HCT116 (cell line): ENCODE results near the gene COL4A3. TPM values are rescaled to one million over a fixed set of nuclear protein-coding genes. Genes with fewer than 3 reads are reported as not detected.

Experiments
- ATAC-seq: fragments of 200-7000 bp; cut with Tn5 transposase; 2 replicates; pipeline ENCODE4 v1.9.1; 2020; ENCODE audit warnings: mild to moderate bottlenecking, moderate library complexity
- BruUV-seq: library from RNA; stranded (reverse); fragments of 400-500 nt; replicated peaks from 2 replicates; lab custom pipeline; 2021; lab: Mats Ljungman, UMichigan
- CTCF ChIA-PET: fragments of 300-600 bp; sonication (Branson Sonifier 250); formaldehyde crosslinking; loops from one replicate; lab custom pipeline; 2021; ENCODE audit warnings: antibody characterized with exemption; lab: Charles Lee
- POLR2A ChIA-PET: fragments of 300-600, 350-600 bp; sonication (Branson Sonifier 250); formaldehyde crosslinking; loops from one replicate; lab custom pipeline; 2021; ENCODE audit warnings: antibody characterized with exemption; lab: Charles Lee
- RAD21 ChIA-PET, 2 experiments: fragments of 300-600 bp; sonication (Branson Sonifier 250); formaldehyde crosslinking; loops; one replicate each; lab custom pipeline; 2023; ENCODE audit warnings: low total read pairs in 2 of 2; ENCODE audit not compliant: uncharacterized antibody in 2 of 2, unreplicated experiment in 2 of 2, low non-redundant PET in 1 of 2; lab: Charles Lee
- DNase-seq: peaks from one replicate; pipeline ENCODE4 v3.0.0-alpha.2; 2010; ENCODE audit warnings: low read depth, low spot score
- H2AFZ ChIP-seq: fragments of 200-600 bp; shearing (Covaris generic), sonication (generic); 2 replicates; pipeline ENCODE4 v1.6.1; 2017; ENCODE audit warnings: low read depth, mixed run types, mixed read lengths, antibody characterized with exemption, low read length; ENCODE audit not compliant: poor library complexity, severe bottlenecking
- H3K27ac ChIP-seq: 2 replicates; pipeline ENCODE4 v1.5.1; 2012; ENCODE audit warnings: low read depth, low read length
- H3K27me3 ChIP-seq: fragments of 200-600 bp; sonication (generic); 2 replicates; pipeline ENCODE4 v1.6.1; 2016; ENCODE audit warnings: mixed run types, low read length, mixed read lengths; ENCODE audit not compliant: insufficient read depth
- H3K36me3 ChIP-seq, 2 experiments: fragments of 200-500 bp in 1 of 2; fragments of 200-600 bp in 1 of 2; sonication (Bioruptor generic) in 1 of 2; sonication (generic) in 1 of 2; 2 replicates each; pipeline versions ENCODE4 v1.5.1 to v1.6.1; 2014 to 2016; ENCODE audit warnings: low read length in 2 of 2, inconsistent platforms in 1 of 2, mixed read lengths in 1 of 2, mixed run types in 1 of 2; ENCODE audit not compliant: insufficient read depth in 2 of 2, control insufficient read depth in 1 of 2
- H3K4me1 ChIP-seq, 2 experiments: fragments of 200-600 bp in 1 of 2; sonication (generic) in 1 of 2; 2 replicates each; pipeline versions ENCODE4 v1.5.1 to v1.6.1; 2012 to 2017; ENCODE audit warnings: low read length in 2 of 2, inconsistent platforms in 1 of 2, mild to moderate bottlenecking in 1 of 2, mixed read lengths in 1 of 2, mixed run types in 1 of 2, moderate library complexity in 1 of 2; ENCODE audit not compliant: insufficient read depth in 2 of 2, control insufficient read depth in 1 of 2
- H3K4me2 ChIP-seq: fragments of 200-600 bp; sonication (generic); 2 replicates; pipeline ENCODE4 v1.6.1; 2017; ENCODE audit warnings: mixed run types, low read length, mixed read lengths
- H3K4me3 ChIP-seq, 2 experiments: fragments of 200-600 bp in 1 of 2; sonication (generic) in 1 of 2; replicated peaks in 1 of 2; 2 replicates each; pipeline ENCODE4 v1.5.1; 2011 to 2016; ENCODE audit warnings: low read length in 2 of 2, control low read depth in 1 of 2, low read depth in 1 of 2, mild to moderate bottlenecking in 1 of 2, mixed read lengths in 1 of 2, mixed run types in 1 of 2
- H3K79me2 ChIP-seq: fragments of 200-600 bp; sonication (generic); 2 replicates; pipeline ENCODE4 v1.6.1; 2017; ENCODE audit warnings: mild to moderate bottlenecking, mixed run types, low read length, moderate library complexity, mixed read lengths; ENCODE audit not compliant: insufficient read depth
- H3K9ac ChIP-seq: fragments of 200-600 bp; sonication (generic); 2 replicates; pipeline ENCODE4 v1.6.1; 2016; ENCODE audit warnings: low read length, mixed read lengths
- H3K9me2 ChIP-seq: fragments of 200-600 bp; sonication (generic), shearing (Covaris generic); 2 replicates; pipeline ENCODE4 v1.6.1; 2017; ENCODE audit warnings: mixed run types, mild to moderate bottlenecking, moderate library complexity; ENCODE audit not compliant: insufficient read depth
- H3K9me3 ChIP-seq, 2 experiments: fragments of 200-500 bp in 1 of 2; fragments of 200-600 bp in 1 of 2; sonication (Bioruptor generic) in 1 of 2; sonication (generic) in 1 of 2; 2 replicates each; pipeline ENCODE4 v1.6.1; 2014 to 2017; ENCODE audit warnings: low read length in 2 of 2, mixed read lengths in 2 of 2, inconsistent platforms in 1 of 2, low read depth in 1 of 2, mild to moderate bottlenecking in 1 of 2, mixed run types in 1 of 2, moderate library complexity in 1 of 2; ENCODE audit not compliant: control insufficient read depth in 1 of 2, insufficient read depth in 1 of 2
- H4K20me1 ChIP-seq: fragments of 200-600 bp; sonication (generic), shearing (Covaris generic); 2 replicates; pipeline ENCODE4 v1.6.1; 2017; ENCODE audit warnings: mixed run types, mild to moderate bottlenecking, moderate library complexity; ENCODE audit not compliant: insufficient read depth
- CBX3 ChIP-seq: IDR thresholded peaks from 2 replicates; pipeline ENCODE4 v1.6.1; 2012; ENCODE audit warnings: low read depth
- CEBPB ChIP-seq: IDR thresholded peaks from 2 replicates; pipeline ENCODE4 v1.6.1; 2012; ENCODE audit warnings: low read depth
- EGR1 ChIP-seq: IDR thresholded peaks from 2 replicates; pipeline ENCODE4 v1.6.1; 2012; ENCODE audit warnings: low read depth
- ELF1 ChIP-seq: IDR thresholded peaks from 2 replicates; pipeline ENCODE4 v1.6.1; 2012; ENCODE audit warnings: low read depth, borderline replicate concordance
- EZH2phosphoT487 ChIP-seq: fragments of 200-600 bp; IDR thresholded peaks from 2 replicates; pipeline ENCODE4 v1.6.1; 2018; ENCODE audit warnings: antibody characterized with exemption, borderline replicate concordance
- MAX ChIP-seq: IDR thresholded peaks from 2 replicates; pipeline ENCODE4 v1.6.1; 2012
- POLR2A ChIP-seq: IDR thresholded peaks from 2 replicates; pipeline ENCODE4 v1.7.0; 2011; ENCODE audit warnings: borderline replicate concordance; ENCODE audit not compliant: insufficient read depth, insufficient read length; ENCODE audit errors: extremely low read depth
- POLR2AphosphoS5 ChIP-seq: IDR thresholded peaks from 2 replicates; pipeline ENCODE4 v1.6.1; 2011; ENCODE audit warnings: mild to moderate bottlenecking, low read depth, low read length, moderate library complexity
- RAD21 ChIP-seq: IDR thresholded peaks from 2 replicates; pipeline ENCODE4 v1.6.1; 2012; ENCODE audit warnings: low read depth, mild to moderate bottlenecking
- SIN3A ChIP-seq: IDR thresholded peaks from 2 replicates; pipeline ENCODE4 v1.6.1; 2012; ENCODE audit warnings: low read depth
- SP1 ChIP-seq: IDR thresholded peaks from 2 replicates; pipeline ENCODE4 v1.6.1; 2012; ENCODE audit warnings: low read depth
- YY1 ChIP-seq: IDR thresholded peaks from 2 replicates; pipeline ENCODE4 v1.6.1; 2011; ENCODE audit warnings: low read length, low read depth, moderate library complexity, mild to moderate bottlenecking; ENCODE audit not compliant: insufficient replicate concordance; ENCODE audit errors: extremely low read depth
- ZFX ChIP-seq: fragments of 450-650 bp; IDR thresholded peaks from 2 replicates; pipeline ENCODE4 v1.6.1; 2017
- intact Hi-C: fragments of 100-400 bp; cut with micrococcal nuclease; formaldehyde crosslinking; loops from 2 replicates; pipeline ENCODE4 v1.10.0; 2022
- total RNA-seq: library from RNA; stranded (reverse); gene quantifications from one replicate; pipeline ENCODE4 v1.2.1, GENCODE V29; 2021; ENCODE audit not compliant: unreplicated experiment
- TF ChIP-seq, protein P1 (sequence below): IDR thresholded peaks from 2 replicates; pipeline ENCODE4 v1.6.1; 2012
- TF ChIP-seq, protein P2 (sequence below): IDR thresholded peaks from 2 replicates; pipeline ENCODE4 v1.6.1; 2011; ENCODE audit warnings: mild to moderate bottlenecking, low read length, moderate library complexity; ENCODE audit not compliant: insufficient replicate concordance; ENCODE audit errors: extremely low read depth
- TF ChIP-seq, protein P3 (sequence below), 3 experiments: fragments of 200-600 bp in 1 of 3; sonication (generic) in 1 of 3; IDR thresholded peaks in 2 of 3; conservative IDR thresholded peaks in 1 of 3; 2 replicates each; pipeline ENCODE4 v1.5.1; 2012 to 2017; ENCODE audit warnings: low read depth in 2 of 3, low read length in 2 of 3, antibody characterized with exemption in 1 of 3, borderline replicate concordance in 1 of 3, control low read depth in 1 of 3, mild to moderate bottlenecking in 1 of 3, mixed read lengths in 1 of 3, mixed run types in 1 of 3, moderate library complexity in 1 of 3; ENCODE audit not compliant: insufficient read depth in 1 of 3

Gene COL4A3
- total RNA-seq, 1 experiment from 2014 or later: 4.9 TPM

GRCh38 chr2:227344231-227344630 lies 179.8 kb downstream of the COL4A3 start:
- POLR2A ChIA-PET: no interaction called here

More at GRCh38 chr2:227344231-227344630, 179.8 kb downstream of the COL4A3 start:
- Histone ChIP-seq H3K27me3 (no peaks in the 10 kb centered on the region), H3K79me2 (0 out of 2 replicates have a peak, but pooled peaks cover 6% of the 10 kb centered on the region), H3K4me1 (no peaks in the 10 kb centered on the region), H3K36me3 (peaks cover 18 to 20% of the 10 kb centered on the region in 2 experiments), H3K9me2 (no peaks in the 10 kb centered on the region), H3K9me3 (no peaks in the 10 kb centered on the region), H3K9ac (no peak overlapping the region), H3K4me2 (no peak overlapping the region), H2AFZ (no peak overlapping the region), H3K27ac (no peak overlapping the region), H3K4me3 (no peak overlapping the region), H4K20me1 (no peaks in the 10 kb centered on the region)
- ChIA-PET CTCF (interaction anchor here (1.6 kb wide), 1 partner anchor 422 kb away, joined by 3 read pairs; no protein-coding TSS in a partner anchor), RAD21 (no interaction called here)
- DNase-seq: no peak
- BruUV-seq: no TSS peak
- TF ChIP-seq, protein P1, sequence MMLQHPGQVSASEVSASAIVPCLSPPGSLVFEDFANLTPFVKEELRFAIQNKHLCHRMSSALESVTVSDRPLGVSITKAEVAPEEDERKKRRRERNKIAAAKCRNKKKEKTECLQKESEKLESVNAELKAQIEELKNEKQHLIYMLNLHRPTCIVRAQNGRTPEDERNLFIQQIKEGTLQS: no peak
- no peak for TF ChIP-seq EGR1
- no peak for TF ChIP-seq YY1
- TF ChIP-seq MAX: no peak
- TF ChIP-seq CEBPB: no peak
- TF ChIP-seq SP1: no peak
- no peak for TF ChIP-seq CBX3
- TF ChIP-seq, protein P2, sequence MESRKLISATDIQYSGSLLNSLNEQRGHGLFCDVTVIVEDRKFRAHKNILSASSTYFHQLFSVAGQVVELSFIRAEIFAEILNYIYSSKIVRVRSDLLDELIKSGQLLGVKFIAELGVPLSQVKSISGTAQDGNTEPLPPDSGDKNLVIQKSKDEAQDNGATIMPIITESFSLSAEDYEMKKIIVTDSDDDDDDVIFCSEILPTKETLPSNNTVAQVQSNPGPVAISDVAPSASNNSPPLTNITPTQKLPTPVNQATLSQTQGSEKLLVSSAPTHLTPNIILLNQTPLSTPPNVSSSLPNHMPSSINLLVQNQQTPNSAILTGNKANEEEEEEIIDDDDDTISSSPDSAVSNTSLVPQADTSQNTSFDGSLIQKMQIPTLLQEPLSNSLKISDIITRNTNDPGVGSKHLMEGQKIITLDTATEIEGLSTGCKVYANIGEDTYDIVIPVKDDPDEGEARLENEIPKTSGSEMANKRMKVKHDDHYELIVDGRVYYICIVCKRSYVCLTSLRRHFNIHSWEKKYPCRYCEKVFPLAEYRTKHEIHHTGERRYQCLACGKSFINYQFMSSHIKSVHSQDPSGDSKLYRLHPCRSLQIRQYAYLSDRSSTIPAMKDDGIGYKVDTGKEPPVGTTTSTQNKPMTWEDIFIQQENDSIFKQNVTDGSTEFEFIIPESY: no peak
- TF ChIP-seq, protein P3, sequence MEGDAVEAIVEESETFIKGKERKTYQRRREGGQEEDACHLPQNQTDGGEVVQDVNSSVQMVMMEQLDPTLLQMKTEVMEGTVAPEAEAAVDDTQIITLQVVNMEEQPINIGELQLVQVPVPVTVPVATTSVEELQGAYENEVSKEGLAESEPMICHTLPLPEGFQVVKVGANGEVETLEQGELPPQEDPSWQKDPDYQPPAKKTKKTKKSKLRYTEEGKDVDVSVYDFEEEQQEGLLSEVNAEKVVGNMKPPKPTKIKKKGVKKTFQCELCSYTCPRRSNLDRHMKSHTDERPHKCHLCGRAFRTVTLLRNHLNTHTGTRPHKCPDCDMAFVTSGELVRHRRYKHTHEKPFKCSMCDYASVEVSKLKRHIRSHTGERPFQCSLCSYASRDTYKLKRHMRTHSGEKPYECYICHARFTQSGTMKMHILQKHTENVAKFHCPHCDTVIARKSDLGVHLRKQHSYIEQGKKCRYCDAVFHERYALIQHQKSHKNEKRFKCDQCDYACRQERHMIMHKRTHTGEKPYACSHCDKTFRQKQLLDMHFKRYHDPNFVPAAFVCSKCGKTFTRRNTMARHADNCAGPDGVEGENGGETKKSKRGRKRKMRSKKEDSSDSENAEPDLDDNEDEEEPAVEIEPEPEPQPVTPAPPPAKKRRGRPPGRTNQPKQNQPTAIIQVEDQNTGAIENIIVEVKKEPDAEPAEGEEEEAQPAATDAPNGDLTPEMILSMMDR (IDR thresholded peaks at IDR 0.05 in 2 of 3, conservative IDR thresholded peaks at IDR 0.05 in 1 of 3; ENCODE audit: borderline replicate concordance in 1 of 3, insufficient read depth in 1 of 3, low read depth in 2 of 3, low read length in 2 of 3): no peak
- no peak for TF ChIP-seq ZFX
- TF ChIP-seq POLR2AphosphoS5: no peak
- TF ChIP-seq RAD21: no peak
- TF ChIP-seq ELF1: no peak
- TF ChIP-seq POLR2A: no peak
- TF ChIP-seq SIN3A: no peak
- no peak for TF ChIP-seq EZH2phosphoT487
- intact Hi-C loops: loop anchor here (10.0 kb wide), 1 partner anchor 209 kb away; no protein-coding TSS in a partner anchor
- no peak for ATAC-seq
